NB4 (cell line): ENCODE results near the gene BMPR1B.

Experiments used
- CTCF ChIP-seq: IDR thresholded peaks from one replicate; pipeline ENCODE4 v1.5.1; 2012; ENCODE audit warnings: low read depth, low read length
- MAX ChIP-seq: IDR thresholded peaks from 2 replicates; pipeline ENCODE4 v1.6.1; 2011; ENCODE audit warnings: low read depth, low read length
- POLR2A ChIP-seq: IDR thresholded peaks from 2 replicates; pipeline ENCODE4 v1.6.1; 2011; ENCODE audit warnings: mild to moderate bottlenecking; ENCODE audit not compliant: insufficient read length; ENCODE audit errors: extremely low read depth

- TF ChIP-seq CTCF (no peak), POLR2A (no peak), MAX (no peak)
These were observed 433.1 kb downstream of the BMPR1B start for GRCh38 chr4:95190751-95191436.
